CD4-positive, alpha-beta T cell (primary cell): Measurements from ENCODE around the gene HIPK2. TPM values are rescaled to one million over a fixed set of nuclear protein-coding genes. Genes with fewer than 3 reads are reported as not detected.

Source experiments
- ATAC-seq: fragments of 200-7000 bp; cut with Tn5 transposase; one replicate; pipeline ENCODE4 v1.10.0; 2022; ENCODE audit warnings: mild to moderate bottlenecking; ENCODE audit not compliant: poor library complexity
- CTCF ChIA-PET: fragments of 350-600 bp; sonication (Branson Sonifier 250); formaldehyde crosslinking; loops from one replicate; lab custom pipeline; 2021; ENCODE audit warnings: antibody characterized with exemption, inconsistent platforms; lab: Charles Lee
- POLR2A ChIA-PET: fragments of 350-600 bp; sonication (Branson Sonifier 250); formaldehyde crosslinking; loops from one replicate; lab custom pipeline; 2021; ENCODE audit warnings: antibody characterized with exemption, inconsistent platforms; lab: Charles Lee
- DNase-seq, 14 experiments: peaks; one replicate each; pipeline ENCODE4 v3.0.0-alpha.2; 2013 to 2020; ENCODE audit warnings: mixed read lengths in 2 of 14
- H3K27ac ChIP-seq, 2 donors: one replicate each; pipeline versions ENCODE4 v1.5.1 to v1.7.0; 2013; ENCODE audit warnings: low read length in 2 of 2, low read depth in 1 of 2, mild to moderate bottlenecking in 1 of 2
- H3K27me3 ChIP-seq, 2 experiments: 1 replicate in 1 of 2; 2 replicates in 1 of 2; pipeline versions ENCODE4 v1.6.1 to v1.7.0; 2013; ENCODE audit warnings: low read length in 2 of 2, control low read depth in 1 of 2, mild to moderate bottlenecking in 1 of 2, moderate library complexity in 1 of 2; ENCODE audit not compliant: insufficient read depth in 2 of 2, control insufficient read depth in 1 of 2
- H3K36me3 ChIP-seq: one replicate; pipeline ENCODE4 v1.6.1; 2013; ENCODE audit warnings: low read length, control low read depth; ENCODE audit not compliant: insufficient read depth
- H3K4me1 ChIP-seq: one replicate; pipeline ENCODE4 v1.6.1; 2013; ENCODE audit warnings: low read length, control low read depth; ENCODE audit not compliant: insufficient read depth
- H3K4me3 ChIP-seq: one replicate; pipeline ENCODE4 v1.5.1; 2013; ENCODE audit warnings: mild to moderate bottlenecking, low read length, moderate library complexity
- H3K9me3 ChIP-seq, 2 experiments: 1 replicate in 1 of 2; 2 replicates in 1 of 2; pipeline versions ENCODE4 v1.6.1 to v1.7.0; 2013; ENCODE audit warnings: low read length in 2 of 2, mild to moderate bottlenecking in 2 of 2, control low read depth in 1 of 2, moderate library complexity in 1 of 2; ENCODE audit not compliant: control insufficient read depth in 1 of 2, insufficient read depth in 1 of 2
- H3K27ac Mint-ChIP-seq: one replicate; pipeline ENCODE4 v1.8.0; 2020; ENCODE audit warnings: mixed read lengths
- H3K27me3 Mint-ChIP-seq: one replicate; pipeline ENCODE4 v1.8.0; 2021; ENCODE audit warnings: mixed read lengths
- H3K36me3 Mint-ChIP-seq: one replicate; pipeline ENCODE4 v1.8.0; 2021; ENCODE audit warnings: low read depth, mixed read lengths
- H3K4me1 Mint-ChIP-seq: one replicate; pipeline ENCODE4 v1.8.0; 2021; ENCODE audit warnings: low read depth, mixed read lengths
- H3K4me3 Mint-ChIP-seq: one replicate; pipeline ENCODE4 v1.8.0; 2020; ENCODE audit warnings: mild to moderate bottlenecking, mixed read lengths
- H3K9me3 Mint-ChIP-seq: one replicate; pipeline ENCODE4 v1.8.0; 2020; ENCODE audit warnings: mixed read lengths
- CTCF ChIP-seq: fragments of 200-600 bp; IDR thresholded peaks from one replicate; pipeline ENCODE4 v1.8.0; 2022; ENCODE audit warnings: antibody characterized with exemption, mild to moderate bottlenecking
- intact Hi-C, 2 experiments: fragments of 100-400 bp; cut with DNase I in 1 of 2; cut with micrococcal nuclease in 1 of 2; formaldehyde crosslinking; loops; one replicate each; pipeline versions ENCODE4 v1.15.1 to v1.9.0; 2023 to 2025; cut with DNase I, micrococcal nuclease
- total RNA-seq, 174 experiments: library from RNA in 2 of 174; stranded (reverse) in 2 of 174; gene quantifications; one replicate each; pipeline ENCODE4 v1.2.3 and lab custom pipeline; 2021 to 2026

The HIPK2 gene
- total RNA-seq, 2 experiments from 2014 or later: 36.5 to 37.0 TPM

GRCh38 chr7:139573871-139574270 is 203.9 kb downstream of the HIPK2 start:
- H3K4me3 Mint-ChIP-seq: no peak overlapping the region
- no peaks in the 10 kb centered on the region for H3K4me1 ChIP-seq
- TF ChIP-seq CTCF: no peak
- peaks cover 0 to 3% of the 10 kb centered on the region in 2 experiments for H3K9me3 ChIP-seq
- H3K4me3 ChIP-seq: no peak overlapping the region
- no peak for ATAC-seq
- no peaks in the 10 kb centered on the region for H3K9me3 Mint-ChIP-seq
- no peaks in the 10 kb centered on the region for H3K4me1 Mint-ChIP-seq
- no peak for DNase-seq
- H3K27me3 Mint-ChIP-seq: no peaks in the 10 kb centered on the region
- CTCF ChIA-PET: no interaction called here
- H3K36me3 ChIP-seq: peaks cover 43% of the 10 kb centered on the region
- POLR2A ChIA-PET: no interaction called here
- H3K27ac ChIP-seq: no peak overlapping the region
- H3K36me3 Mint-ChIP-seq: peaks cover 86% of the 10 kb centered on the region
- H3K27me3 ChIP-seq: no peaks in the 10 kb centered on the region
- intact Hi-C loops: no loop called here
- H3K27ac Mint-ChIP-seq: no peak overlapping the region

- Histone ChIP-seq H3K27me3 (no peaks in the 10 kb centered on the region), H3K36me3 (peaks cover 41% of the 10 kb centered on the region), H3K9me3 (peaks cover 0 to 3% of the 10 kb centered on the region in 2 experiments), H3K4me1 (no peaks in the 10 kb centered on the region), H3K27ac (no peak overlapping the region), H3K4me3 (no peak overlapping the region)
- no peak overlapping the region for H3K4me3 Mint-ChIP-seq
- peaks cover 86% of the 10 kb centered on the region for H3K36me3 Mint-ChIP-seq
- no peak overlapping the region for H3K27ac Mint-ChIP-seq
- peaks cover 6% of the 10 kb centered on the region for H3K4me1 Mint-ChIP-seq
- no peaks in the 10 kb centered on the region for H3K9me3 Mint-ChIP-seq
- ATAC-seq (no peak), DNase-seq (no peak)
- H3K27me3 Mint-ChIP-seq: no peaks in the 10 kb centered on the region
- POLR2A ChIA-PET: no interaction called here
- CTCF ChIA-PET: no interaction called here
- intact Hi-C loops: no loop called here
- no peak for TF ChIP-seq CTCF
Observed at GRCh38 chr7:139572704-139573385, 205.0 kb downstream of the HIPK2 start.

GRCh38 chr7:139572071-139572470 is 205.7 kb downstream of the HIPK2 start:
- ChIA-PET POLR2A (no interaction called here), CTCF (no interaction called here)
- H3K36me3 Mint-ChIP-seq: peaks cover 83% of the 10 kb centered on the region
- Histone ChIP-seq H3K27me3 (no peaks in the 10 kb centered on the region), H3K36me3 (peaks cover 42% of the 10 kb centered on the region), H3K27ac (no peak overlapping the region), H3K4me1 (no peaks in the 10 kb centered on the region), H3K4me3 (no peak overlapping the region), H3K9me3 (peaks cover 0 to 3% of the 10 kb centered on the region in 2 experiments)
- no peaks in the 10 kb centered on the region for H3K27me3 Mint-ChIP-seq
- intact Hi-C loops: no loop called here
- H3K4me3 Mint-ChIP-seq: no peak overlapping the region
- no peak for ATAC-seq
- TF ChIP-seq CTCF: no peak
- H3K9me3 Mint-ChIP-seq: no peaks in the 10 kb centered on the region
- peaks cover 12% of the 10 kb centered on the region for H3K4me1 Mint-ChIP-seq
- no peak overlapping the region for H3K27ac Mint-ChIP-seq
- no peak for DNase-seq
